Measurements from ENCODE around the gene DAZAP1.

GRCh38 chr19:1430246-1430645 lies 22.9 kb downstream of the DAZAP1 start:
- TF ChIP-seq EZH2phosphoT487 (IDR thresholded peaks at IDR 0.05; ENCODE audit: borderline replicate concordance): no peak
- TF ChIP-seq, protein P1, sequence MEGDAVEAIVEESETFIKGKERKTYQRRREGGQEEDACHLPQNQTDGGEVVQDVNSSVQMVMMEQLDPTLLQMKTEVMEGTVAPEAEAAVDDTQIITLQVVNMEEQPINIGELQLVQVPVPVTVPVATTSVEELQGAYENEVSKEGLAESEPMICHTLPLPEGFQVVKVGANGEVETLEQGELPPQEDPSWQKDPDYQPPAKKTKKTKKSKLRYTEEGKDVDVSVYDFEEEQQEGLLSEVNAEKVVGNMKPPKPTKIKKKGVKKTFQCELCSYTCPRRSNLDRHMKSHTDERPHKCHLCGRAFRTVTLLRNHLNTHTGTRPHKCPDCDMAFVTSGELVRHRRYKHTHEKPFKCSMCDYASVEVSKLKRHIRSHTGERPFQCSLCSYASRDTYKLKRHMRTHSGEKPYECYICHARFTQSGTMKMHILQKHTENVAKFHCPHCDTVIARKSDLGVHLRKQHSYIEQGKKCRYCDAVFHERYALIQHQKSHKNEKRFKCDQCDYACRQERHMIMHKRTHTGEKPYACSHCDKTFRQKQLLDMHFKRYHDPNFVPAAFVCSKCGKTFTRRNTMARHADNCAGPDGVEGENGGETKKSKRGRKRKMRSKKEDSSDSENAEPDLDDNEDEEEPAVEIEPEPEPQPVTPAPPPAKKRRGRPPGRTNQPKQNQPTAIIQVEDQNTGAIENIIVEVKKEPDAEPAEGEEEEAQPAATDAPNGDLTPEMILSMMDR (conservative IDR thresholded peaks at IDR 0.05; ENCODE audit: low read length): no peak

Data from Loucy (cell line).